GM19324 (cell line): ENCODE data around the gene CD320.

Experiments used
- ATAC-seq: cut with Tn5 transposase; IDR thresholded peaks from one replicate; pipeline ENCODE4 v1.9.1; 2021; ENCODE audit warnings: mild to moderate bottlenecking, moderate library complexity; ENCODE audit not compliant: unreplicated experiment, low FRiP score

The CD320 gene

DNA sequence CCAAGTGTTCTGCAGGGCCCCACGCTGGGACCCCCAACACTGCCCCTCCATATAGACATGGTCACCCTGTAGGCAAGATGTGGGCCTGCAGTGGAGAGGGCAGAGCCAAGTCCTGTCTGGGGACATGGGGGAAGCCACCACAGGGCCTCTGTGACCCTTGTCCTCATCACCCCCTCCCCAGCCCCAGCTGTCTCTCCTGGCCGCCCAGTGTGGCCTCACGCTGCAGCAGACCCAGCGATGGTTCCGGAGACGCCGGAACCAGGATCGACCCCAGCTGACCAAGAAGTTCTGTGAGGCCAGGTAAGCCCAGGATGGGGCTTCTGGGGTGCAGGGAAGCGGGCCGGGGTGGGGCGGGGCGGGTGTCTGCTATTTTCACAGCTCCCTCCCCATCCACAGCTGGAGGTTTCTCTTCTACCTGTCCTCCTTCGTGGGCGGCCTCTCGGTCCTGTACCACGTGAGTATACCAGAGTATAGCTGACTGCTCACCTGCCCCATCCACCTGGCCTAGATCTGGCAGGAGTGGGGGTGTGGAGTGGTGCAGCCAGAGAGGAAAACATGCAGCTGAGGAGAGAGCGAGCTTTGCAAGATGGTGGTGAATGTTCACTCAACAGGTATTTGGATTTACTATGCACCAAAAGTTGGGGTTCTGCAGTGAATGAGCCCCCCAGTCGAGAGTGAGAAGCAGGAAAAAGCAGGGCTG lies 52.6 kb downstream of the CD320 start:
- ATAC-seq = no peak

- no peak for ATAC-seq
Measured at GRCh38 chr19:8254286-8255001, 53.7 kb downstream of the CD320 start.

DNA sequence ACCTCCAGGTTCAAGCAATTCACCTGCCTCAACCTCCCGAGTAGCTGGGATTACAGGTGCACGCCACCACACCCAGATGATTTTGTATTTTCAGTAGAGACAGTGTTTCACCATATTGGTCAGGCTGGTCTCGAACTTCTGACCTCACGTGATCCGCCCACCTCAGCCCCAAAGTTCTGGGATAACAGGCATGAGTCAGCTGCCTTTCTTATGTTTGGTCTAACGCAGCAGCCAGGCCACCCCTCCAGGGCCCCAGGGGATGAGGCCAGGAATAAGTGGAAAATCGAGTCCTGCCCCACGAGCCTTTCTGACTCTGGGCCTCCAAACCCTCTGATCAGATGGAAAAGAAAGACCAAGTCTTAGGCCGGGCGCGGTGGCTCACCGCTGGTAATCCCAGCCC lies 54.5 kb downstream of the CD320 start:
- no peak for ATAC-seq

DNA sequence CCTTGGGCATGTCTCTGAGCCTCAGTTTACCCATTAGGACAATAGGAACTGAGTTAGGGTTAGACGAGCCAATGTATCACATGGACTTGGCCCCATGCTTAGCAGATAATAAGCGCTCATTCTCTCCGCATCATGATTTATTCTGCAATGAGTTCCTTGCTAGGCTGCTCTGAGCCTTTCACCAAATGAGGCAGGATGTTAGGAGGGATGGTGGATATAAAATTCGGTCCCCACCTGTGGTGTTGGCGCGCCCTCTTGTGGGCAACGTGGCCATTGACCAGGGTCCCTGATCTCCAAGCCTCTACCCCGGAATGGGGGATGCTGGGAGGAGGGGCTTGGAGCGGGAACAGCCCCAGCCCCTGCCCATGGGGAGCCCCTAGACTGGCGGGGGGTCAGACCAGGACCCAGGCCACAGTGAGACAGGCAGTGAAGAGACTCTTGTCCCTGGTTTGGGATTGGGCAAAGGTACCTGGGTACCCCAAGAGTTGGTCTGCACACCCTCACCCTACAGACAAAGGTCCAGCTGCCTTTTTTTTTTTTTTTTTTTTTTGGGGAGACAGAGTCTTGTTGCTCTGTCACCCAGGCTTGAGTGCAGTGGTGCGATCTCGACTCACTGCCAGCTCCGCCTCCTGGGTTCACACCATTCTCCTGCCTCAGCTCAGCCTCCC lies 55.1 kb downstream of the CD320 start:
- no peak for ATAC-seq
